NCI-H1048 (cell line): ENCODE results near the gene TMEM139.
"Not testable (repeated sequence)": the region's sequence is repeated elsewhere in the genome, so short reads cannot be mapped to it uniquely, and the experiment has no call there.

Source experiments
- DNase-seq: peaks from one replicate; lab custom pipeline; 2025; lab: John Stamatoyannopoulos, UW

Gene TMEM139

GRCh38 chr7:143289421-143289820 lies 4.7 kb downstream of the TMEM139 start:
- no peak for DNase-seq

- DNase-seq: not testable (repeated sequence)
Observed at GRCh38 chr7:143289888-143290287, 5.1 kb downstream of the TMEM139 start.

GRCh38 chr7:143290293-143290692 lies 5.5 kb downstream of the TMEM139 start:
- DNase-seq: no peak

GRCh38 chr7:143292876-143293275 lies 8.1 kb downstream of the TMEM139 start:
- DNase-seq: no peak

GRCh38 chr7:143295870-143296269 lies 11.1 kb downstream of the TMEM139 start:
- DNase-seq: no peak

- no peak for DNase-seq
Observed at GRCh38 chr7:143296686-143297085, 11.9 kb downstream of the TMEM139 start.

- DNase-seq: no peak
Observed at GRCh38 chr7:143299346-143299745, 14.6 kb downstream of the TMEM139 start.

GRCh38 chr7:143299840-143300239 lies 15.1 kb downstream of the TMEM139 start:
- DNase-seq: peak; percentile 6

GRCh38 chr7:143300959-143301935 lies 16.5 kb downstream of the TMEM139 start:
- DNase-seq: no peak

GRCh38 chr7:143303733-143304132 lies 19.0 kb downstream of the TMEM139 start:
- no peak for DNase-seq

- no peak for DNase-seq
Observed at GRCh38 chr7:143304938-143305337, 20.2 kb downstream of the TMEM139 start.

- no peak for DNase-seq
Observed at GRCh38 chr7:143305423-143306070, 20.8 kb downstream of the TMEM139 start.

GRCh38 chr7:143308632-143309031 lies 23.9 kb downstream of the TMEM139 start:
- DNase-seq: no peak

- no peak for DNase-seq
Observed at GRCh38 chr7:143314127-143314526, 29.4 kb downstream of the TMEM139 start.

- DNase-seq: no peak
Observed at GRCh38 chr7:143315776-143316175, 31.0 kb downstream of the TMEM139 start, which contains the start of gene CLCN1. Gene CLCN1 (plus strand): TSS chr7:143316111. CDS start chr7:143316213, 102 bp downstream.

- no peak for DNase-seq
Observed at GRCh38 chr7:143316492-143316891, 31.7 kb downstream of the TMEM139 start.

GRCh38 chr7:143318661-143319060 lies 33.9 kb downstream of the TMEM139 start:
- no peak for DNase-seq

- DNase-seq: no peak
Observed at GRCh38 chr7:143320620-143321019, 35.9 kb downstream of the TMEM139 start.

GRCh38 chr7:143321242-143321641 lies 36.5 kb downstream of the TMEM139 start:
- DNase-seq: no peak

- DNase-seq: no peak
Observed at GRCh38 chr7:143321734-143322133, 37.0 kb downstream of the TMEM139 start.

GRCh38 chr7:143322760-143323633 lies 38.2 kb downstream of the TMEM139 start:
- DNase-seq: no peak

GRCh38 chr7:143323653-143324052 lies 38.9 kb downstream of the TMEM139 start:
- no peak for DNase-seq
